GM10248 (cell line): ENCODE data around the gene LY6G6C.

Experiments
- CTCF ChIA-PET: fragments of 300-600 bp; sonication (Branson Sonifier 250); formaldehyde crosslinking; extraction: SDS; loops from one replicate; lab custom pipeline; 2021; ENCODE audit warnings: antibody characterized with exemption; lab: Yijun Ruan, JAX
- POLR2A ChIA-PET: fragments of 350-650 bp; sonication (Branson Sonifier 250); formaldehyde crosslinking; extraction: SDS; loops from one replicate; lab custom pipeline; 2020; ENCODE audit warnings: antibody characterized with exemption; lab: Yijun Ruan, JAX
- DNase-seq: peaks from one replicate; pipeline ENCODE4 v3.0.0; 2012; ENCODE audit errors: extremely low spot score
- CTCF ChIP-seq: IDR thresholded peaks from 2 replicates; pipeline ENCODE4 v1.5.1; 2012; ENCODE audit warnings: mild to moderate bottlenecking, low read depth; ENCODE audit errors: extremely low read depth, missing control alignments, control extremely low read depth

Gene LY6G6C

GRCh38 chr6:31676322-31676903 lies 45.1 kb downstream of the LY6G6C start:
- ChIA-PET CTCF (interaction anchor here (1.5 to 2.3 kb wide), 2 partner anchors 13 to 77 kb away, joined by 4 to 5 read pairs; no protein-coding TSS in a partner anchor), POLR2A (interaction anchor here (1.1 kb wide), 1 partner anchor 139 kb away, joined by 3 read pairs; the partner anchor contains the start of genes HSPA1A and HSPA1L)
- no peak for DNase-seq
- TF ChIP-seq CTCF, result no peak

DNA sequence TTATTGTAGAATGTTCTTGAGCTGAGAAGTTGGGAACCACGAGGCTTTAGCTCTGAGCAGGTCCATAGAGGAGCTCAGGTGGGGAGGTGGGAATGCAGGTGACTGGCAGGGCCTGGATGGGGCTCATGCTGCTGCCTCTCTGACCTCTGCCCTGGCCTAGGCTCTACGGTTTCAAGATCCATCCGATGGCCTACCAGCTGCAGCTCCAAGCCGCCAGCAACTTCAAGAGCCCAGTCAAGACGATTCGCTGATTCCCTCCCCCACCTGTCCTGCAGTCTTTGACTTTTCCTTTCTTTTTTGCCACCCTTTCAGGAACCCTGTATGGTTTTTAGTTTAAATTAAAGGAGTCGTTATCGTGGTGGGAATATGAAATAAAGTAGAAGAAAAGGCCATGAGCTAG lies 51.9 kb downstream of the LY6G6C start, which contains the start of gene LY6G5B:
Gene LY6G5B (plus strand): TSS at position 301 of the 400 bp plus-strand sequence. CDS start 975 bp downstream, outside the sequence.
- CTCF ChIA-PET, result interaction anchor here (1.3 to 2.7 kb wide), 5 partner anchors 10 to 119 kb away, joined by 3 to 9 read pairs (median 4); no protein-coding TSS in a partner anchor

More for the DNA sequence above, 51.9 kb downstream of the LY6G6C start, which contains the start of gene LY6G5B:
- no peak for TF ChIP-seq CTCF
- POLR2A ChIA-PET, result interaction anchor here (0.6 kb wide), 1 partner anchor 11 kb away, joined by 3 read pairs; the partner anchor contains the start of gene LY6G5C
- no peak for DNase-seq
